ENCODE data around the gene SMIM32.

The SMIM32 gene

GRCh38 chr5:136236479-136237083, 43.6 kb upstream of the SMIM32 start:
- TF ChIP-seq FOXP2 (optimal IDR thresholded peaks at IDR 0.05; ENCODE audit: borderline replicate concordance, extremely low read depth, extremely low read length, insufficient read depth) (no peak), TAF1 (IDR thresholded peaks at IDR 0.05; ENCODE audit: borderline replicate concordance, insufficient read depth, low read length) (no peak), REST (IDR thresholded peaks at IDR 0.05; ENCODE audit: insufficient read depth in 1 of 2, low read depth in 2 of 2, low read length in 2 of 2) (no peak), SIN3A (IDR thresholded peaks at IDR 0.05; ENCODE audit: borderline replicate concordance, insufficient read depth, low read length) (no peak), POLR2AphosphoS5 (IDR thresholded peaks at IDR 0.05; ENCODE audit: low read depth, low read length) (no peak)

- no peak for TF ChIP-seq FOXP2 (optimal IDR thresholded peaks at IDR 0.05; ENCODE audit: borderline replicate concordance, extremely low read depth, extremely low read length, insufficient read depth)
- no peak for TF ChIP-seq TAF1 (IDR thresholded peaks at IDR 0.05; ENCODE audit: borderline replicate concordance, insufficient read depth, low read length)
- TF ChIP-seq SIN3A (IDR thresholded peaks at IDR 0.05; ENCODE audit: borderline replicate concordance, insufficient read depth, low read length), result no peak
- TF ChIP-seq POLR2AphosphoS5 (IDR thresholded peaks at IDR 0.05; ENCODE audit: low read depth, low read length), result no peak
- no peak for TF ChIP-seq REST (IDR thresholded peaks at IDR 0.05; ENCODE audit: insufficient read depth in 1 of 2, low read depth in 2 of 2, low read length in 2 of 2)
Observed at GRCh38 chr5:136235321-136235720, 42.4 kb upstream of the SMIM32 start.

GRCh38 chr5:136232316-136232715, 39.4 kb upstream of the SMIM32 start:
- TF ChIP-seq FOXP2 (optimal IDR thresholded peaks at IDR 0.05; ENCODE audit: borderline replicate concordance, extremely low read depth, extremely low read length, insufficient read depth), result no peak
- no peak for TF ChIP-seq SIN3A (IDR thresholded peaks at IDR 0.05; ENCODE audit: borderline replicate concordance, insufficient read depth, low read length)
- no peak for TF ChIP-seq TAF1 (IDR thresholded peaks at IDR 0.05; ENCODE audit: borderline replicate concordance, insufficient read depth, low read length)
- no peak for TF ChIP-seq POLR2AphosphoS5 (IDR thresholded peaks at IDR 0.05; ENCODE audit: low read depth, low read length)
- no peak for TF ChIP-seq REST (IDR thresholded peaks at IDR 0.05; ENCODE audit: insufficient read depth in 1 of 2, low read depth in 2 of 2, low read length in 2 of 2)

GRCh38 chr5:136230176-136230575, 37.2 kb upstream of the SMIM32 start:
- TF ChIP-seq TAF1 (IDR thresholded peaks at IDR 0.05; ENCODE audit: borderline replicate concordance, insufficient read depth, low read length) (no peak), SIN3A (IDR thresholded peaks at IDR 0.05; ENCODE audit: borderline replicate concordance, insufficient read depth, low read length) (no peak), POLR2AphosphoS5 (IDR thresholded peaks at IDR 0.05; ENCODE audit: low read depth, low read length) (no peak), FOXP2 (optimal IDR thresholded peaks at IDR 0.05; ENCODE audit: borderline replicate concordance, extremely low read depth, extremely low read length, insufficient read depth) (no peak), REST (IDR thresholded peaks at IDR 0.05; ENCODE audit: insufficient read depth in 1 of 2, low read depth in 2 of 2, low read length in 2 of 2) (no peak)

All from PFSK-1 (cell line).